Stimulated activated CD8-positive, alpha-beta memory T cell treated with anti-CD3 and anti-CD28 coated beads, Interleukin-7, amount 100 ng/mL, for 24 hours (primary cell): ENCODE results near the gene CREM.
A peak's percentile ranks its signal among the peaks of the same experiment; 100 is the strongest.
"Not testable (repeated sequence)": the region's sequence is repeated elsewhere in the genome, so short reads cannot be mapped to it uniquely, and the experiment has no call there.

Source experiments
- DNase-seq: peaks from one replicate; pipeline ENCODE4 v3.0.0-alpha.2; 2020; ENCODE audit warnings: low read depth

CREM gene

GRCh38 chr10:35126530-35127288, at the start of gene CREM:
Gene CREM, plus strand, starts transcription at chr10:35126846. Its CDS starts 10,990 bp downstream, at chr10:35137836.
- peak; percentile 100 for DNase-seq

- DNase-seq: no peak
Observed at GRCh38 chr10:35079265-35079664, 47.4 kb upstream of the CREM start.

GRCh38 chr10:35079763-35080162, 46.9 kb upstream of the CREM start:
- no peak for DNase-seq

- not testable (repeated sequence) for DNase-seq
Observed at GRCh38 chr10:35080261-35080660, 46.4 kb upstream of the CREM start.

- DNase-seq: no peak
Observed at GRCh38 chr10:35083242-35083641, 43.4 kb upstream of the CREM start.

- DNase-seq: no peak
Observed at GRCh38 chr10:35089611-35090161, 37.0 kb upstream of the CREM start.

- peak; percentile 83 for DNase-seq
Observed at GRCh38 chr10:35090162-35090954, 36.3 kb upstream of the CREM start, which contains the start of gene CUL2. Gene CUL2, minus strand, starts transcription at chr10:35090341. Its CDS starts 19,024 bp downstream, at chr10:35071317.

GRCh38 chr10:35091994-35092790, 34.5 kb upstream of the CREM start:
- DNase-seq: no peak

GRCh38 chr10:35092851-35093250, 33.8 kb upstream of the CREM start:
- no peak for DNase-seq

- DNase-seq: no peak
Observed at GRCh38 chr10:35096312-35096711, 30.3 kb upstream of the CREM start.

GRCh38 chr10:35097510-35097909, 29.1 kb upstream of the CREM start:
- DNase-seq: no peak

- no peak for DNase-seq
Observed at GRCh38 chr10:35103882-35104281, 22.8 kb upstream of the CREM start.

- DNase-seq: no peak
Observed at GRCh38 chr10:35112571-35112970, 14.1 kb upstream of the CREM start.

- DNase-seq: no peak
Observed at GRCh38 chr10:35119378-35119777, 7.3 kb upstream of the CREM start.

GRCh38 chr10:35124540-35124939, 2.1 kb upstream of the CREM start:
- no peak for DNase-seq

GRCh38 chr10:35126062-35126529, 550 bp upstream of the CREM start:
- no peak for DNase-seq

- DNase-seq: peak; percentile 32
Observed at GRCh38 chr10:35127289-35127891, 744 bp downstream of the CREM start.

- DNase-seq: no peak
Observed at GRCh38 chr10:35129185-35129674, 2.6 kb downstream of the CREM start.

GRCh38 chr10:35130663-35131062, 4.0 kb downstream of the CREM start:
- no peak for DNase-seq

GRCh38 chr10:35132727-35133126, 6.1 kb downstream of the CREM start:
- no peak for DNase-seq

GRCh38 chr10:35133586-35133985, 6.9 kb downstream of the CREM start:
- no peak for DNase-seq
